ENCODE data around the gene ENO4.

ENO4 gene

GRCh38 chr10:116828116-116828515 is 21.2 kb upstream of the ENO4 start:
- DNase-seq = no peak

DNA sequence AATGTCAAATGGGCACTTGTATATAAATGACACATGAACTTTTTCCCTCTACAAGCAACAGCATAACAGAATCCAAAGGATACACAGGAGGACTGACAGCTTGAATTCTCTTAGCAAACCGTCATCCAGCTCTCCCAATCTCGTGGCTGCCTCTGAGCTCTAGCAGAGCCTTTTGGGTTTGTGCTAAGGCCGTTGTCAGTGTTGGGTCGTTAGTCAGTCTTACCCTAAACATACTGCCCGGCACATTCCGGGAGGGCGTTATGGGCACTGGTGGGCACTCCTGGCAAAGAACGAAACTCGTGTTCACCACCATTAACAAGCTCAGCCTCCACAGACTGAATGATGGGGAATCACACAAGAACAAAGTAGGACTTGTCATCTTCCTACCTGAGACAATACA is 19.6 kb upstream of the ENO4 start:
- no peak for DNase-seq

- no peak for DNase-seq
These were observed 18.2 kb upstream of the ENO4 start for GRCh38 chr10:116831086-116831485.

GRCh38 chr10:116831790-116832189 is 17.5 kb upstream of the ENO4 start:
- no peak for DNase-seq

DNA sequence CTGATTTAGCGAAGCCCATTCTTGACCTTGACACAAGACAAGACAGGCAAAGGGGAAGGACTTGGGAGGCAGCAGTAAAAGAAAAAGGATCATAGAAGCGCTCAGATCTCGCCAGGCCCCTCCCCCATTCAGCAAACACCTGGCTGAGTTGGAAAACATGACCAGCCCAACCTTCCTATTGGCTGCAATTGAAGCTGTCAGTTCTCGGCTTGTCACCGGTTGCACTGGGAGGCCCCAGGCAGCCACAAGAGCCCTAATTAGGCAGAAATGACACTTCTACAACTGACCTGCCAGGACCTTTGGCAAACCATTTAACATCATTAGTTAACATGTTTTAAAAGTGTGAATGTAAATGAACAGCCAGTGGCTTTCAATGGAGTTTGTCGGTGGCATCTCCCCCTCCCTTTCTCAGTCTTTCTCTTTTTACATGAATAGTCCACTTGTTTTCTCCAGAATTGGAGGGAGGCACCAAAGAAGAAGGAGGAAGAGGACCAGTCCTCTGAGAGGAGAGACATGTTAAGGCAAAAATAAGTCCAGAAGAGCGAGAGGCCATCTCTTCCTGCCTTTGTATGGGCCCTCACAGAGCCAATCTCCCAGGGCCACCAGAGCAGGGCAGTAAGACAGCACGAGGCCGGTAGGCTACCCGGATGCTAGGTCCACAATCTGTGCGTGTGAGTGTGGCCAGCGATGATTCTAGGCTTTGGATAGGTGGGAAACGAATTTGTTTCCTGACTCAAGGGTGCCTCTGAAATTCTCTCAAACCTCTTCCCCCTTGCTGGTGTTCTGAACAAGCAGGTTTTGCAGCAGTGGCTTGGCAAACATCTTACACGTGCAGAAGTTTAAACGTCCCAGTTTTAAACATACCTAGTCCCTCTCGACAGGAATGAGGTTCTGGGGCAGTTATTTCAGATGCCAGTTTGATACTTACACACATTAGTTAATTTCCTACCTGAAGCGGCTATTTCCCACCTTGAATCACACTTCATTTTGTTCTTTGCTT is 15.0 kb upstream of the ENO4 start:
- peak in 1 of 56 donors; percentile 15 for DNase-seq

DNA sequence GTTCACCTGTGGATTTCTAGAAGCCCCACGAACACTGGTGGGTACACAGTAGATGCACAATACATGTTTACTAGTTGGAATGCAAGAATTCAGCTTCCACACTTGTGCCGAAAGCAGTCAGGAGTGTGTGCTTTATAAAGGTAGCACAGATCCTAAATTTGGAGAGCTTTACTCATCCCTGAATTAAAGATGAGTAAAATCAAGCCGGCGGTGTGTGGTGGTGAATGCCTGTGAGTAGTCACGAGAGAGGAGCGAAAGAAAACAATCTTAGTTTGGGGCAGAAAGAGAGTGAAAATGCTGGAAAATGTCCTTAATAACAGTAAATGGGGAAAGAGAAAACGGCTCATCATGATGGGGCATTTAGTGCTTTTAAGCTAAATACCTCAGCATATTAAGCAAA is 13.6 kb upstream of the ENO4 start:
- DNase-seq = no peak

GRCh38 chr10:116836083-116836482 is 13.2 kb upstream of the ENO4 start:
- DNase-seq = no peak

DNA sequence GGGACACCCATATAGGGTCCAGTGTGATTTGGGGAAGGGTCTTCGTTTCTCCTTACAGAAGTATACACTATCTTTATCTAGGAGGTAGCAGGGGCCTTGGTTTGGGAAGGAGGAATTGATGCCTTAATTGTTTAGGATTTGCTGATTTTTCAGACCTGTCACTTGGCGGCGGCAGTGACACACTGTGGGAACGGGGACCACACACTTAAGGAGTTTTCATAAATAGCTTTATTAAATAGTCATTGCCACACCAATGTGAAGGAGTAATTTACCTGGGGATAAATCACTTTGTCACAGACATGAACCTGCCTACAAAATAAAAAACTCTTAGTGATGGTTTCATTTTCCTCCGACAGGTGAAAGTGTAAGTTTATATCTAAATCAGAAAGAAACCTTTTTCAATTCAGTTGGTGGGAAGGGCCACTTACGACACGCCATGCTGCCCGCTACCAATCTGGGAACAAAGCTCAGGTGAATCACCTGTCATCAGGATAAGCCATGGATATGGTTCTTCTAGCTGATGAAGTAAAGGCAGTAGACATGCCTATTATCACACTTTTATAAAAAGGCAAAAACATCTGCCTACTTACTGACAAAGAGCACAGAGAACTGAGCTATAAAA is 12.3 kb upstream of the ENO4 start:
- DNase-seq = no peak

DNA sequence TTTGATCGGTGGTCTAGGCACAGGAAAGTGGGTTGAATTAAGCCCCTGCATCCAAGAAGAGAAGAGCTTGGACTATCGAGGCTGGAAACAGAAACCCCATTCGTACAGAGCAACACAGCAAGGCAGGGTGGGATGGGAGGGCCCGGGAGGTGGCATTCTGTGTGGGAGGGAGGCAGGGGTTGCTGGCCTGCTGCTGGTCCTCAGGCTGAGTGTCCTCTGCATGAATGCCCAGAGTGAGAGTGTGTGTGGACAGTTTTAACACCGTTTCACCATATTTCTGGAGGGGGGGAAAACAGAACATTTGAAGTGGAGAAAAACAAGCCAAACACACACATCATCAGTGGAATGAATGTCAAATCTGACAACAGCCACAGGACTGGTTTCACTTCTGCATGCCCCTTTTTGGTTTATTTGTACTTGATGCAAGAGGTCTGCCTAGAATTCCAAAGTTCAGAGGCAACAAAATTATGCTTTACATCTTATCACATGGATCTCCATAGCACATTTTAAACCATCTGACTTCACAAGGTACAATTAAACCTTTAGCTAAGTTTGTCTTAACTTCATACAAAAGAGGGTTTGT is 11.1 kb upstream of the ENO4 start:
- no peak for DNase-seq

DNA sequence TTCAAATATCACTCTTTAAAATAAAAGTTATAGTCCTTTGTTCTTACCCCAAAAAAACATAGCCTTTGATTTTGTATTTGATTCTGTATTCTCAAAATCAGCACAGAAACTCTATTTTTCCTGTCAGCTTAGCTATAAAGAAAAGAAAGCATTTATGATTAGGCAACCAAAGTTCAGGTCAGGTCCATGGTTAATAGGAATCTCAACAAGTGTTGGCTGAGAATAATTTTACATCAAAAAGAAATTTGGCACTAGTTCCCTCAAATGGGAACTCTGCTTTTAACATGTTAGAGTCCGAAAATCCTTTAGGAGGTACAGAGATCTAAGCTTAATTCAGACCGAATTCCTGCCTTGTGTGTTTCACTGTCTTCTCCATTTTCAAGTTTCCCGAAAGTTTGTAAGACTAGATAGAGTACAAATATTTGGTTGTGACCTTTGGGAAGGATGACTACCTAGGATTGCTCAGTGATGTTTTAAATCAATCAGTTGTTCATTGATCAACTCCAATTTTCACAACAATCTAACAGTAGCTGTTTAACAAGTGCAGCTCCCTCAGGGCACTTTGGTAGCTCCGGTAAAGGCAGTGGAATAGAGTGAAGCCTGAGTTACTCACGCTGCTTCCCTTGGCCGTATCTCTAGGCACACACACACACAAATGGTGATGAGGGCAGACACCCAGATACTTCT is 8.8 kb upstream of the ENO4 start:
- no peak for DNase-seq

DNA sequence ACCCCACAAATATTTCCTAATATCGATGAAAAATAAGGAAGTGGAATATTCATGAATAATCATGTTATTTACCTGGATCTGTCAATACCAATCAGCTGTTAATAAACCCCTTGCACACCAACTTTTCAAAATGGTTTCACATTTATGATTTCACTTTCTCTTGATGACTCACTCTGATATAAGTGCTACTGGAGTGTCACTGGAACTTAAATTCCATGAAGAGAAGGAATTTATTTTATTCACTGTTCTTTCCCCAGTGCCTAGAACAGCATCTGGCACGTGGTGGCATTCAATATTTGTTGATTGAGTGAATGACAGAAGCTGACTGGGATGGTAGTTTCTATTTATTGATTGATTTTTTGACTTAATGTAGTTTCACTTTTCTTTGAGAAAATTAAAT is 3.5 kb upstream of the ENO4 start:
- DNase-seq = no peak

DNA sequence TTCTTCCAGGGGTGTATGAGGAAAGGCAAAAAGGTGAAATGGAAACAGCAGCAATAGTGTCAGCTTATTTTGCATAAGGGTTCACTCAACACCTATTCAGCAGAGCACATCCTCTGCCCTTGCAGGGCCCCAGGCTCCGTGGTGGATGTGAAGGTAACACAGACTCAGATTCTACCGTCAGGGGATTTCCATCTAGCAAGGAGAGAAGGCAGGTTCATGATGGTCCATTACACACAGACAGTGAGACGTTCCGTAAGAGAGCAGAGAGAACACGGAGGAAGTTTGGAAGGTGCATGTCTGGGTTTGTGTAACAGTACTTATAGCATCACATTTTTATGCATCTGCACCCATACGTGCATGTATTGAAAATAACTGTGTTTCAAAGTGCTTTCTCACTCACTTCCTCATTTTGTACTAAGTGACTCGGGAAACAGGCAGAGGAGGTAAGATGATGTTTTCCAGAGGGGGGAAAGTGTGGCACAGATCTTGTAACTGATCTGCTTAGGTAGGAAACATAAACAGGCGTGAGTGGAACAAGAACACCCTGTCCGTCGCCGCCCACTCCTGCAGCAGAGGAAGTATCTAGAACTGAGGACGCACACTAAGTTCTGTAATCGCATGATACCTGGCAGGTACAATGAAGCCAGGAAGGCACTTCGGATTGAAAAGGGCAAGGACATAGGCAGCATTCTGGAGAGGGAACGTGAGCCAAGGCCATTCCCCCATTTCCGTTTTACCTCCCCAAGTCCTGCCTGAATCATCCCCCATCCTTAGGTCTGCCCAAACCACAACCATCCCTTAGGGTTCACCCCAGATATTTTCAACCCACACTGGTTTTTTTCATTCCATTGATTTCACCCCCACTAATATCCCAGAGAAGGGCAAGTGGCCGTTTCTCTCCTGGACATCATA is 1.0 kb upstream of the ENO4 start:
- peak in 1 of 56 donors; percentile 13 for DNase-seq

DNA sequence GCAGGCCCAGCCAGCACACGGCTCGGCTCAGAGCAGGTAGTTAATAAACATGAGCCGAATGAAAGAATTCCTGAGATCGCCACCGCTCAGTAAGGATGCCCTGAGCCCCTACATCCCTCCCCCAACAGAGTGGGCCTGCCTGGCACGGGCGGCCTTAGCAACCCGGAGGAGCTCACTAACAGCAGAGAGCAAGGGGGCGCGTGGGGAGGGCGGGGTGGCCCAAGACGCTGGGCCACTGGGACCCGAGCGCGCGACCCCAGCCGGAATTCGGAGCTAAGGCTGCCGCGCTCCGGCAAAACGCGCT is 403 bp upstream of the ENO4 start:
- DNase-seq = peak in 2 of 56 donors; percentile 16 to 23

GRCh38 chr10:116850058-116850611 is 836 bp downstream of the ENO4 start:
- DNase-seq = peak in 1 of 56 donors; percentile 47

GRCh38 chr10:116852246-116852645 is 2.9 kb downstream of the ENO4 start:
- no peak for DNase-seq

DNA sequence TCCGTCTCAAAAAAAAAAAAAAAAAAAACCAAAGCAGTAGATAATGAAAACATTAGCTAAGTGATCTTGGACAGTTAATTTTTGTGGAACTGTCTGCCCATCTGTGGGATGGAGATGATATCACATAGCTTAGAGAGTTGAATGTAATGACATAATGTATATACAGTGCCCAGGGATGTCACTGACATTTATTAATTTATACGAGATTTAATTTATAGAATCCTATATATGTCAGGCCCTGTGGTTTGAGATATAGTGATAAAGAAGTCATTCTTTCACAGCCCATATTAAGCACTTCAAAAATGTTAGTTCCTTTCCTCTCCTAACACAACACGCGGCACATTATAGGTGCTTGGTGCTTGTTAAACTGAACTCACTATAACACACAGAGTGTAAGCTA is 4.0 kb downstream of the ENO4 start:
- no peak for DNase-seq

- no peak for DNase-seq
These were observed 4.4 kb downstream of the ENO4 start for GRCh38 chr10:116853701-116854100.

DNA sequence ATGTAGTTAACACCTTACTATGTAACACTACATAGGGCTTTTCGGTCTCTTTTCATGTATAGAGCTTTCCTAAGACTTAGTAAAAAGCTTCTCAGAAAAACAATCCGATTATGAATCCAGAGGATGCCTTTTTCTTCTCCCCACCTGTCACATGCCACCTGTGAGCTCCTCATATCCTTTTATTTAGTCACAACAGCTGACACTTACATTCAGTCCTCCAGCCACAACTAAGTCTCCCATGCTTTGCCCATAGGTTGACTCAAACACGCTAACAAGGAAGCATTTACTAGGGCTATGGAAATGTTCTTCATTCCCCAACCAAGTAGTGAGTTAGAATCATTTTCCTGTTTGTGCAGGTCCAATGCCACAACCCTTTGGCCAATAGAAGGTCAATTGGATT is 7.9 kb downstream of the ENO4 start:
- no peak for DNase-seq

- no peak for DNase-seq
These were observed 12.5 kb downstream of the ENO4 start for GRCh38 chr10:116861796-116862195.

GRCh38 chr10:116864436-116864835 is 15.1 kb downstream of the ENO4 start:
- DNase-seq = no peak

- no peak for DNase-seq
These were observed 16.8 kb downstream of the ENO4 start for GRCh38 chr10:116866066-116866465.

Data from amygdala (tissue), 56 donors.